GM12878 (cell line): ENCODE measurements around the gene RFX5. TPM values are rescaled to one million over a fixed set of nuclear protein-coding genes. Genes with fewer than 3 reads are reported as not detected.

Source experiments
- ATAC-seq: fragments of 200-7000 bp; cut with Tn5 transposase; 3 replicates; pipeline ENCODE4 v1.9.1; 2020; ENCODE audit warnings: mild to moderate bottlenecking, moderate library complexity
- BruUV-seq: library from RNA; stranded (reverse); fragments of 400-500 nt; replicated peaks from 2 replicates; lab custom pipeline; 2021; lab: Mats Ljungman, UMichigan
- CTCF ChIA-PET: fragments of 300-600 bp; sonication (Branson Sonifier 250); formaldehyde crosslinking; extraction: SDS; loops from one replicate; lab custom pipeline; 2021; ENCODE audit warnings: inconsistent platforms; lab: Yijun Ruan, JAX
- POLR2A ChIA-PET: fragments of 350-600 bp; formaldehyde crosslinking; extraction: SDS; loops from one replicate; lab custom pipeline; 2021; ENCODE audit warnings: inconsistent platforms; lab: Charles Lee
- RAD21 ChIA-PET: fragments of 300-600 bp; sonication (Branson Sonifier 250); formaldehyde crosslinking; loops from one replicate; lab custom pipeline; 2023; ENCODE audit warnings: antibody characterized with exemption; ENCODE audit not compliant: unreplicated experiment; lab: Charles Lee
- SMC1A ChIA-PET: fragments of 300-600 bp; sonication (Branson Sonifier 250); formaldehyde crosslinking; loops from one replicate; lab custom pipeline; 2023; ENCODE audit not compliant: unreplicated experiment, uncharacterized antibody; lab: Charles Lee
- DNase-seq: peaks from one replicate; pipeline ENCODE4 v3.0.0-alpha.2; 2011; ENCODE audit warnings: low read depth, low spot score
- FAIRE-seq: peaks from 3 replicates; lab custom pipeline; 2011; peaks lifted over from hg19 to GRCh38; lab: Jason Lieb, UNC
- H2AFZ ChIP-seq: 2 replicates; pipeline ENCODE4 v1.6.0; 2011; ENCODE audit warnings: low read depth, low read length, control low read depth; ENCODE audit not compliant: control insufficient read depth
- H3K27ac ChIP-seq: 2 replicates; pipeline ENCODE4 v1.5.1; 2011; ENCODE audit warnings: control low read depth; ENCODE audit not compliant: control insufficient read depth, insufficient read depth
- H3K27me3 ChIP-seq, 2 experiments: replicated peaks in 1 of 2; 2 replicates each; pipeline versions ENCODE4 v1.6.0 to v1.6.1; 2011; ENCODE audit warnings: low read length in 1 of 2; ENCODE audit not compliant: control insufficient read depth in 2 of 2, insufficient read depth in 2 of 2
- H3K36me3 ChIP-seq, 2 experiments: 2 replicates each; pipeline ENCODE4 v1.5.1; 2011; ENCODE audit warnings: low read length in 1 of 2; ENCODE audit not compliant: control insufficient read depth in 2 of 2, insufficient read depth in 2 of 2
- H3K4me1 ChIP-seq: 2 replicates; pipeline ENCODE4 v1.6.1; 2011; ENCODE audit warnings: mild to moderate bottlenecking, low read length, moderate library complexity, mixed read lengths; ENCODE audit not compliant: control insufficient read depth, insufficient read depth
- H3K4me2 ChIP-seq: 2 replicates; pipeline ENCODE4 v1.6.0; 2011; ENCODE audit warnings: control low read depth; ENCODE audit not compliant: control insufficient read depth, insufficient read depth
- H3K4me3 ChIP-seq: fragments of 200-600 bp; sonication (generic); 2 replicates; pipeline ENCODE4 v1.5.1; 2016
- H3K79me2 ChIP-seq: 2 replicates; pipeline ENCODE4 v1.6.0; 2011; ENCODE audit warnings: low read length; ENCODE audit not compliant: control insufficient read depth, insufficient read depth
- H3K9ac ChIP-seq: 2 replicates; pipeline ENCODE4 v1.8.0; 2011; ENCODE audit warnings: low read length, control low read depth, mixed read lengths; ENCODE audit not compliant: control insufficient read depth, insufficient read depth
- H3K9me3 ChIP-seq: replicated peaks from 3 replicates; pipeline ENCODE4 v1.5.1; 2011; ENCODE audit warnings: mild to moderate bottlenecking, low read length; ENCODE audit not compliant: control insufficient read depth, insufficient read depth
- H4K20me1 ChIP-seq: 2 replicates; pipeline ENCODE4 v1.6.0; 2011; ENCODE audit not compliant: control insufficient read depth, insufficient read depth
- E2F4 ChIP-seq: IDR thresholded peaks from 2 replicates; pipeline ENCODE4 v1.6.1; 2012; ENCODE audit warnings: low read depth, low read length, improper control_type of control experiment
- GATAD2B ChIP-seq: fragments of 450-650 bp; conservative IDR thresholded peaks from 2 replicates; pipeline ENCODE4 v1.6.1; 2017; ENCODE audit warnings: low read depth, mild to moderate bottlenecking, moderate library complexity
- PRDM15 ChIP-seq: fragments of 450-650 bp; formaldehyde crosslinking; IDR thresholded peaks from 2 replicates; pipeline ENCODE4 v1.4.0; 2020; ENCODE audit warnings: mild to moderate bottlenecking, moderate library complexity
- SREBF1 ChIP-seq: IDR thresholded peaks from 2 replicates; pipeline ENCODE4 v1.6.1; 2012; ENCODE audit warnings: mild to moderate bottlenecking, low read length
- WGBS: methylation state at CpG from one replicate; pipeline ENCODE4 v1.1.6; 2016; ENCODE audit warnings: low lambda C conversion rate; ENCODE audit not compliant: insufficient replicate concordance, insufficient coverage; ENCODE audit errors: missing lambda C conversion rate; 5-methylcytosine and 5-hydroxymethylcytosine counted together
- in situ Hi-C: fragments of 300-500 bp; cut with MboI; formaldehyde crosslinking; loops from 9 replicates; pipeline ENCODE4 v1.14.3; 2018; ENCODE audit warnings: mixed read lengths
- intact Hi-C: fragments of 100-400 bp; cut with micrococcal nuclease; formaldehyde crosslinking; loops from one replicate; pipeline ENCODE4 v1.14.2; 2022; ENCODE audit not compliant: unreplicated experiment
- polyA plus RNA-seq, 11 experiments: library from polyadenylated mRNA; depleted of rRNA in 4 of 11; unstranded in 6 of 11; stranded (reverse) in 5 of 11; fragments of >200 nt; fragmentation: Nextera tagmentation in 4 of 11; fragmentation: Illumina TruSeq in 1 of 11; extraction: Ambion mirVana in 4 of 11; extraction: Trizol in 1 of 11; gene quantifications; 1 replicate in 1 of 11; 2 replicates in 10 of 11; pipeline versions ENCODE4 v1.2.1 to v1.2.3, GENCODE V29; 2011 to 2016; ENCODE audit warnings: inconsistent platforms in 2 of 11, missing spikeins in 2 of 11, low read depth in 1 of 11
- total RNA-seq, 4 experiments: library from RNA; depleted of rRNA in 3 of 4; stranded (reverse); fragments of >200 nt in 3 of 4; fragmentation: Illumina TruSeq in 1 of 4; extraction: Trizol in 1 of 4; gene quantifications; 2 replicates each; pipeline versions ENCODE4 v1.2.1 to v1.2.3, GENCODE V29; 2013 to 2021

The RFX5 gene
- total and polyA plus RNA-seq, 10 of the 15 experiments (the other 5 are each of a cell fraction or from before 2014, with no cell fraction given), result 14.1 to 198 (median 124) TPM

- no peak for FAIRE-seq
Measured at GRCh38 chr1:151369302-151369610, 22.2 kb upstream of the RFX5 start.

More at GRCh38 chr1:151369302-151369610, 22.2 kb upstream of the RFX5 start:
- CTCF ChIA-PET, result interaction anchor here (0.7 to 1.3 kb wide), 3 partner anchors 14 to 30 kb away, joined by 3 read pairs; partner anchors contain the start of gene PSMB4
- ATAC-seq, result no peak
- Histone ChIP-seq H3K9me3 (no peaks in the 10 kb centered on the region; the same call in 2 of the 3 replicates), H3K4me3 (no peak overlapping the region), H3K4me2 (no peak overlapping the region), H4K20me1 (no peaks in the 10 kb centered on the region)
- RAD21 ChIA-PET, result no interaction called here
- no peak for TF ChIP-seq SREBF1
- no peak for TF ChIP-seq GATAD2B
- TF ChIP-seq E2F4, result no peak
- no peak for TF ChIP-seq PRDM15 (CRISPR knock-in tag)
- TF ChIP-seq, all 136 proteins: peak for 0
- no peak overlapping the region for H3K9ac ChIP-seq
- POLR2A ChIA-PET, result interaction anchor here (1.4 kb wide), 1 partner anchor 42 kb away, joined by 3 read pairs; the partner anchor contains the start of gene PI4KB
- no peaks in the 10 kb centered on the region for H3K36me3 ChIP-seq
- no peak overlapping the region for H3K27ac ChIP-seq
- no TSS peak for BruUV-seq
- no peak for DNase-seq
- no peak overlapping the region for H2AFZ ChIP-seq
- no peaks in the 10 kb centered on the region for H3K4me1 ChIP-seq
- in situ Hi-C loops (no loop called here), intact Hi-C loops (no loop called here)
- no peaks in the 10 kb centered on the region for H3K79me2 ChIP-seq
- H3K27me3 ChIP-seq, result no peaks in the 10 kb centered on the region
- SMC1A ChIA-PET, result no interaction called here
- 43% methylated on average over 7 of the region's 7 CpGs for WGBS
